ENCODE measurements around the gene TMCO2.

- TF ChIP-seq CTCF (IDR thresholded peaks at IDR 0.05 in 4 of 5, conservative IDR thresholded peaks at IDR 0.05 in 1 of 5), result no peak
- TF ChIP-seq POLR2A (IDR thresholded peaks at IDR 0.05), result no peak
Observed at GRCh38 chr1:40268211-40268610, 20.5 kb downstream of the TMCO2 start.
